Ovary (tissue), 10 donors: ENCODE measurements around the gene URI1. TPM values are rescaled to one million over a fixed set of nuclear protein-coding genes. Genes with fewer than 3 reads are reported as not detected.
A peak's percentile ranks its signal among the peaks of the same experiment; 100 is the strongest.

Source experiments
- DNase-seq, 5 donors: peaks; one replicate each; pipeline ENCODE4 v3.0.0-alpha.2; 2019 to 2020
- H3K27ac ChIP-seq, 2 donors: fragments of 200-600 bp; one replicate each; pipeline versions ENCODE4 v1.5.1 to v1.8.0; 2019 to 2022
- H3K27me3 ChIP-seq: fragments of 200-600 bp; one replicate; pipeline ENCODE4 v1.8.0; 2022
- H3K36me3 ChIP-seq: fragments of 200-600 bp; sonication (generic); one replicate; pipeline ENCODE4 v1.5.1; 2019
- H3K4me1 ChIP-seq: one replicate; pipeline ENCODE4 v1.8.1; 2013; ENCODE audit warnings: mild to moderate bottlenecking, moderate library complexity; ENCODE audit not compliant: insufficient read depth
- H3K4me3 ChIP-seq: fragments of 200-600 bp; sonication (generic); one replicate; pipeline ENCODE4 v1.5.1; 2017
- H3K9me3 ChIP-seq, 2 donors: fragments of 200-600 bp in 1 of 2; sonication (generic) in 1 of 2; one replicate each; pipeline versions ENCODE4 v1.5.1 to v1.8.1; 2013 to 2019; ENCODE audit warnings: mild to moderate bottlenecking in 1 of 2, moderate library complexity in 1 of 2
- CTCF ChIP-seq, 3 donors: fragments of 450-650 bp in 2 of 3; fragments of 200-600 bp in 1 of 3; IDR thresholded peaks; one replicate each; pipeline versions ENCODE4 v1.5.1 to v1.8.0; 2016 to 2022; ENCODE audit warnings: antibody characterized with exemption in 3 of 3, mild to moderate bottlenecking in 1 of 3
- EP300 ChIP-seq: sonication (generic); formaldehyde crosslinking; IDR thresholded peaks from one replicate; pipeline ENCODE4 v1.6.1; 2017; ENCODE audit warnings: antibody characterized with exemption
- POLR2A ChIP-seq: fragments of 450-650 bp; IDR thresholded peaks from one replicate; pipeline ENCODE4 v1.6.1; 2017; ENCODE audit warnings: antibody characterized with exemption, mild to moderate bottlenecking, moderate library complexity
- WGBS, 3 donors: extraction: QIAGEN DNeasy Blood & Tissue Kit in 1 of 3; methylation state at CpG; one replicate each; pipeline versions ENCODE4 v1.1.5 to v1.1.7; 2013 to 2017; 5-methylcytosine and 5-hydroxymethylcytosine counted together
- intact Hi-C, 4 donors: fragments of 100-400 bp; cut with DNase I; formaldehyde crosslinking; loops; one replicate each; pipeline versions ENCODE4 v1.11.0 to v1.15.1; 2022 to 2023
- long read RNA-seq, 3 donors: library from polyadenylated mRNA in 2 of 3; unstranded in 2 of 3; transcript quantifications; one replicate each; pipeline ENCODE4 v2.0.0 and lab custom pipeline, GENCODE V29; 2021 to 2026
- polyA plus RNA-seq, 2 donors: library from polyadenylated mRNA; stranded (reverse); fragments of 200-250 nt in 1 of 2; fragments of 350-450 nt in 1 of 2; fragmentation: Illumina TruSeq in 1 of 2; extraction: RNeasy Lipid Tissue Mini Kit (QIAGEN cat#74804) in 1 of 2; gene quantifications; one replicate each; pipeline ENCODE4 v1.2.3, GENCODE V29; 2013 to 2014
- total RNA-seq, 7 donors: library from RNA; depleted of rRNA in 2 of 7; stranded (reverse); fragments of >200 nt in 2 of 7; fragmentation: NEBNext Ultra II Directional in 3 of 7; extraction: Animal tissue kit (Norgen Biotek cat#: 25700) in 3 of 7; gene quantifications; one replicate each; pipeline versions ENCODE4 v1.1.0 to v1.2.4, GENCODE V29; 2016 to 2023
- donor health status: DM: no; HTN: no; CAD: no; lungs with moderate emphysema.
- donor health status: DM: no; HTN: no; CAD: no.
- donor health status: Bipolar disorder and iron deficiency.
- donor health status: DM: yes; HTN: yes; CAD: no.
- donor health status: DM: no; HTN: no; CAD: no.
- donor health status: DM: yes; HTN: yes; CAD: no.

The URI1 gene, protein sequence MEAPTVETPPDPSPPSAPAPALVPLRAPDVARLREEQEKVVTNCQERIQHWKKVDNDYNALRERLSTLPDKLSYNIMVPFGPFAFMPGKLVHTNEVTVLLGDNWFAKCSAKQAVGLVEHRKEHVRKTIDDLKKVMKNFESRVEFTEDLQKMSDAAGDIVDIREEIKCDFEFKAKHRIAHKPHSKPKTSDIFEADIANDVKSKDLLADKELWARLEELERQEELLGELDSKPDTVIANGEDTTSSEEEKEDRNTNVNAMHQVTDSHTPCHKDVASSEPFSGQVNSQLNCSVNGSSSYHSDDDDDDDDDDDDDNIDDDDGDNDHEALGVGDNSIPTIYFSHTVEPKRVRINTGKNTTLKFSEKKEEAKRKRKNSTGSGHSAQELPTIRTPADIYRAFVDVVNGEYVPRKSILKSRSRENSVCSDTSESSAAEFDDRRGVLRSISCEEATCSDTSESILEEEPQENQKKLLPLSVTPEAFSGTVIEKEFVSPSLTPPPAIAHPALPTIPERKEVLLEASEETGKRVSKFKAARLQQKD
- total RNA-seq (10 to 100 TPM; 41.2 to 90.0 (median 67.8) TPM), polyA plus RNA-seq (10 to 100 TPM; 39.8 to 62.4 TPM)
- long read RNA-seq, donor 1, partial matches to known transcripts = 8 of 14 reads
- long read RNA-seq, donor 1, other reads (novel, unspliced or antisense) = 3 of 14 reads
- long read RNA-seq, donor 2, transcript URI1-211 (3 exons, 1,032 nt) = minor isoform, 9 of 98 reads
- long read RNA-seq, donor 2, transcript URI1-206 (10 exons, 2,495 nt) = minor isoform, 9 of 98 reads
- long read RNA-seq, donor 2, transcript URI1-202 (11 exons, 3,444 nt) = major isoform, 22 of 98 reads
- long read RNA-seq, donor 2, partial matches to known transcripts = 58 of 98 reads
- long read RNA-seq, donor 2, other reads (novel, unspliced or antisense) = 0 of 98 reads
- long read RNA-seq, donor 3, transcript URI1-202 (11 exons, 3,444 nt) = major isoform, 43 of 91 reads
- long read RNA-seq, donor 3, transcript URI1-206 (10 exons, 2,495 nt) = minor isoform, 9 of 91 reads
- long read RNA-seq, donor 3, partial matches to known transcripts = 17 of 91 reads
- long read RNA-seq, donor 3, other reads (novel, unspliced or antisense) = 21 of 91 reads

DNA sequence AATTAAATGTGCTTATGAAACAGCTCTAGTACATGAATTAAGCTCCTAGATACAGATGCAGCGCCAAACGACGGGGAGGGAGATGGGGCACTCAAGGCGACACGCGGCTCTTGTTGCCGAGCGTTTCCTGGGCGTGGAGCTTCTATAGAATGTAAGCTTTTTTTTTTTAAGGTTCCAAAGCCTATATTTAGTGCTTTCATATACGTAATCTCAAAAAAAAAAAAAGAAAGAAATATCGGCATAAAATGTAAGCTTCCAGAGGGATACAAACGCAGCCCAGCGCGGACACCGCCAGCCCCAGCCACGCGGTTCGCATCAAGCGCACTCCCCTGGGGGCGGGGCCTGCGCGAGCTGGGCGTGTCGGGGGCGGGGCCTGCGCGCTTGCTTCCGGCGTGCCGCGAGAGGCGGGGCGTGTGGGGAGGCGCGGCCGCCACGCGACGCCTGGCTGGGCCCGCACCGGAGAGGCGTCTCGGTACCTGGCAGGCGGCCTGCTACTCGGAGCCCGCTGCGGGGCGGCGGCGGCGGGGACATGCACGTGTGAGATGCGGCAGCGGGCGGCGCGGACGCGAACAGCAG is at the start of gene URI1:
URI1 (plus strand) TSS at position 412 of the 576 bp plus-strand sequence. CDS start 309 bp downstream, outside the sequence.
- intact Hi-C loops = no loop called here
- TF ChIP-seq EP300 = no peak
- TF ChIP-seq POLR2A = peak; percentile 54
- TF ChIP-seq CTCF (IDR thresholded peaks at IDR 0.05) = no peak
- DNase-seq = peak; percentile 87 to 97 (median 93)
- Histone ChIP-seq H3K9me3 (no peaks in the 10 kb centered on the region), H3K36me3 (no peaks in the 10 kb centered on the region), H3K4me3 (peak within 1 kb of the TSS; percentile 79), H3K27me3 (no peaks in the 10 kb centered on the region), H3K4me1 (peaks cover 2% of the 10 kb centered on the region), H3K27ac (peak within 1 kb of the TSS in 1 of 2 donors; percentile 47)
- 0% methylated on average over 48 to 59 of the region's 59 CpGs for WGBS, 3 donors

DNA sequence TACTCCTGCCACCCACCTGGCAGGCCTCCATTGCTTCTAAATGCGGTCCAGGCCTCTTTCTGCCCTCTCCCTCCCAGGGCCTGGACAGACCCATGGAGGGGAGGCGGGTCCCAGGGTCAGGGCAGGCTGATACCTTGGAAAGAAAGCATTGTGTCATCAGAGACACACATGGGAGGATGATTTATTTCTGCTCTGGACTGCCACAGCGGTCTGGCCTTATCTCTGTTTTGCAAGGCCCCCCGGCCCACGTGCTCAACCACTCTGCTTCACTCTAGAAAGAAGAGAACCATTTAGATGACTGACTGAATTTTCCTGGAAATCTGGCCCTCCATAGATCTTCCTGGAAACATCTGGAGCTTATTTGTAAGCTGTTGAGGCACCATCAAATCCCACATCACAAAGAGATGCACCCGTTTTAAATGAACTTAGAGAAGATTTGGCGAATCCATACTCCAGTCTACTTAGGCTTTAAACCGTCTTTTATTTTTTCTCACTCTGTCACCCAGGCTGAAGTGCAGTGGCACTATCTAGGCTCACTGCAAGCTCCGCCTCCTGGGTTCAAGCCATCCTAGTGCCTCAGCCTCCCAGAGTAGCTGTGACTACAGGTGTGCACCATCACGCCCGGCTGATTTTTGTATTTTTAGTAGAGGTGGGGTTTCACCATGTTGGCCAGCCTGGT is 48.3 kb upstream of the URI1 start:
- TF ChIP-seq CTCF (IDR thresholded peaks at IDR 0.05) (no peak), EP300 (no peak), POLR2A (no peak)
- no peak overlapping the region for H3K27ac ChIP-seq
- no peak overlapping the region for H3K4me3 ChIP-seq
- intact Hi-C loops = no loop called here
- no peaks in the 10 kb centered on the region for H3K9me3 ChIP-seq
- WGBS, 3 donors = 46 to 53% (median 50%) methylated on average over 11 of the region's 11 CpGs
- no peaks in the 10 kb centered on the region for H3K4me1 ChIP-seq
- H3K36me3 ChIP-seq = no peaks in the 10 kb centered on the region
- no peak for DNase-seq
- H3K27me3 ChIP-seq = no peaks in the 10 kb centered on the region

GRCh38 chr19:29896802-29897201 is 45.2 kb upstream of the URI1 start:
- no peak for DNase-seq
- no peaks in the 10 kb centered on the region for H3K4me1 ChIP-seq

More at GRCh38 chr19:29896802-29897201, 45.2 kb upstream of the URI1 start:
- WGBS, 3 donors = 52 to 55% (median 54%) methylated on average over 6 of the region's 6 CpGs
- Histone ChIP-seq H3K27ac (no peak overlapping the region), H3K27me3 (no peaks in the 10 kb centered on the region), H3K9me3 (no peaks in the 10 kb centered on the region), H3K36me3 (no peaks in the 10 kb centered on the region), H3K4me3 (no peak overlapping the region)
- no peak for TF ChIP-seq CTCF (IDR thresholded peaks at IDR 0.05)
- no peak for TF ChIP-seq POLR2A
- no peak for TF ChIP-seq EP300
- intact Hi-C loops = no loop called here
